K562 (cell line): Measurements from ENCODE around the gene ZNF557. TPM values are rescaled to one million over a fixed set of nuclear protein-coding genes. Genes with fewer than 3 reads are reported as not detected.
A peak's percentile ranks its signal among the peaks of the same experiment; 100 is the strongest.

Experiments
- ATAC-seq: fragments of 200-7000 bp; cut with Tn5 transposase; 3 replicates; pipeline ENCODE4 v1.9.1; 2020; ENCODE audit warnings: moderate library complexity
- Bru-seq: library from RNA; stranded (reverse); fragments of 400-500 nt; gene quantifications from one replicate; lab custom pipeline; 2021; lab: Mats Ljungman, UMichigan
- BruChase-seq, 2 experiments: library from RNA; stranded (reverse); fragments of 400-500 nt; gene quantifications; one replicate each; lab custom pipeline; 2021; lab: Mats Ljungman, UMichigan
- BruUV-seq: library from RNA; stranded (reverse); fragments of 400-500 nt; replicated peaks from 2 replicates; lab custom pipeline; 2021; lab: Mats Ljungman, UMichigan
- CTCF ChIA-PET: fragments of 300-600 bp; formaldehyde crosslinking; extraction: SDS; loops from one replicate; lab custom pipeline; 2021; ENCODE audit warnings: low intra/inter-chr PET ratio; lab: Yijun Ruan, JAX
- POLR2A ChIA-PET: fragments of 300-600, 350-650 bp; sonication (Branson Sonifier 250); formaldehyde crosslinking; extraction: SDS; loops from one replicate; lab custom pipeline; 2021; ENCODE audit warnings: antibody characterized with exemption, inconsistent platforms; lab: Yijun Ruan, JAX
- DNase-seq, 4 experiments: peaks; one replicate each; pipeline versions ENCODE4 v3.0.0 to v3.0.0-alpha.2; 2011 to 2018; ENCODE audit warnings: low spot score in 3 of 4, mixed read lengths in 3 of 4; ENCODE audit errors: extremely low read depth in 1 of 4
- FAIRE-seq: peaks from 2 replicates; lab custom pipeline; 2011; peaks lifted over from hg19 to GRCh38; lab: Jason Lieb, UNC
- H2AFZ ChIP-seq: 2 replicates; pipeline ENCODE4 v1.6.0; 2011; ENCODE audit warnings: low read depth, low read length, control low read depth, inconsistent platforms
- H3K27ac ChIP-seq: fragments of 200-600 bp; 3 replicates; pipeline ENCODE4 v1.8.0; 2011; ENCODE audit warnings: low read depth, mild to moderate bottlenecking, control low read depth, inconsistent platforms, low read length, moderate library complexity, mixed read lengths; ENCODE audit errors: extremely low read depth
- H3K27me3 ChIP-seq, 2 experiments: fragments of 300-600 bp in 1 of 2; 2 replicates in 1 of 2; 3 replicates in 1 of 2; pipeline versions ENCODE4 v1.6.0 to v1.8.0; 2011; ENCODE audit warnings: inconsistent platforms in 2 of 2, low read length in 2 of 2, mild to moderate bottlenecking in 1 of 2, mixed read lengths in 1 of 2, moderate library complexity in 1 of 2; ENCODE audit not compliant: control insufficient read depth in 2 of 2, insufficient read depth in 2 of 2
- H3K36me3 ChIP-seq: fragments of 300-600 bp; 3 replicates; pipeline ENCODE4 v1.8.0; 2011; ENCODE audit warnings: mild to moderate bottlenecking, low read length, inconsistent platforms; ENCODE audit not compliant: control insufficient read depth, insufficient read depth
- H3K4me1 ChIP-seq, 2 experiments: fragments of 200-600 bp in 1 of 2; replicated peaks in 1 of 2; 2 replicates in 1 of 2; 3 replicates in 1 of 2; pipeline versions ENCODE4 v1.5.1 to v1.8.0; 2011; ENCODE audit warnings: inconsistent platforms in 2 of 2, low read length in 2 of 2, mild to moderate bottlenecking in 1 of 2, mixed read lengths in 1 of 2, moderate library complexity in 1 of 2; ENCODE audit not compliant: control insufficient read depth in 2 of 2, insufficient read depth in 2 of 2
- H3K4me2 ChIP-seq: 2 replicates; pipeline ENCODE4 v1.6.1; 2011; ENCODE audit warnings: low read length, control low read depth, inconsistent platforms, mixed read lengths; ENCODE audit not compliant: insufficient read depth
- H3K4me3 ChIP-seq: fragments of 200-600 bp; sonication (generic), shearing (Covaris generic); 2 replicates; pipeline ENCODE4 v1.5.1; 2016; ENCODE audit warnings: control low read depth, inconsistent platforms
- H3K79me2 ChIP-seq: fragments of 200-600 bp; 3 replicates; pipeline ENCODE4 v1.8.0; 2011; ENCODE audit warnings: low read length, inconsistent platforms; ENCODE audit not compliant: control insufficient read depth, insufficient read depth
- H3K9ac ChIP-seq, 2 experiments: 2 replicates each; pipeline versions ENCODE4 v1.6.0 to v1.6.1; 2011; ENCODE audit warnings: low read depth in 2 of 2, low read length in 2 of 2, control low read depth in 1 of 2, inconsistent platforms in 1 of 2, mild to moderate bottlenecking in 1 of 2, mixed read lengths in 1 of 2; ENCODE audit not compliant: insufficient read depth in 1 of 2
- H3K9me1 ChIP-seq: one replicate; pipeline ENCODE4 v1.6.0; 2011; ENCODE audit warnings: inconsistent platforms, mild to moderate bottlenecking, low read length, moderate library complexity; ENCODE audit not compliant: control insufficient read depth, insufficient read depth
- H3K9me3 ChIP-seq: replicated peaks from 2 replicates; pipeline ENCODE4 v1.5.1; 2011; ENCODE audit warnings: low read depth, low read length, inconsistent platforms; ENCODE audit not compliant: control insufficient read depth, insufficient read depth
- H4K20me1 ChIP-seq: replicated peaks from 2 replicates; pipeline ENCODE4 v1.6.1; 2011; ENCODE audit warnings: low read length, inconsistent platforms, mixed read lengths; ENCODE audit not compliant: control insufficient read depth, insufficient read depth
- NBN ChIP-seq: fragments of 450-650 bp; IDR thresholded peaks from 2 replicates; pipeline ENCODE4 v1.6.1; 2016; ENCODE audit warnings: low read depth, mild to moderate bottlenecking
- NR4A1 ChIP-seq, 2 experiments: fragments of 250-450 bp in 1 of 2; fragments of 450-650 bp in 1 of 2; sonication (Bioruptor Pico) in 1 of 2; IDR thresholded peaks; 2 replicates each; pipeline versions ENCODE4 v1.4.0 to v1.6.1; 2016 to 2020; ENCODE audit warnings: mild to moderate bottlenecking in 2 of 2, missing compliant biosample characterization in 1 of 2, missing genetic modification characterization in 1 of 2, moderate library complexity in 1 of 2
- SMAD3 ChIP-seq: fragments of 450-650 bp; formaldehyde crosslinking; conservative IDR thresholded peaks from 2 replicates; pipeline ENCODE4 v1.4.0; 2020; ENCODE audit warnings: mild to moderate bottlenecking
- SMARCE1 ChIP-seq: fragments of 450-650 bp; IDR thresholded peaks from 2 replicates; pipeline ENCODE4 v1.7.1; 2016; ENCODE audit warnings: mild to moderate bottlenecking
- SP2 ChIP-seq: IDR thresholded peaks from 2 replicates; pipeline ENCODE4 v1.6.1; 2011; ENCODE audit warnings: mild to moderate bottlenecking, low read depth, low read length, moderate library complexity; ENCODE audit not compliant: poor library complexity, severe bottlenecking; ENCODE audit errors: extremely low read depth
- ZFP1 ChIP-seq: fragments of 450-650 bp; formaldehyde crosslinking; IDR thresholded peaks from 2 replicates; pipeline ENCODE4 v1.4.0; 2020; ENCODE audit warnings: mild to moderate bottlenecking, mixed read lengths
- ZNF24 ChIP-seq: fragments of 450-650 bp; IDR thresholded peaks from 2 replicates; pipeline ENCODE4 v1.6.1; 2016
- WGBS: fragments of 100-300 bp; shearing (Covaris generic); methylation state at CpG from one replicate; pipeline ENCODE4 v1.1.6; 2016; ENCODE audit warnings: low coverage, mixed read lengths; ENCODE audit not compliant: insufficient coverage; ENCODE audit errors: missing lambda C conversion rate; 5-methylcytosine and 5-hydroxymethylcytosine counted together
- in situ Hi-C: fragments of 300-500 bp; cut with MboI; formaldehyde crosslinking; loops from 4 replicates; pipeline ENCODE4 v1.15.0; 2018; ENCODE audit warnings: inconsistent platforms, mixed read lengths
- intact Hi-C: fragments of 100-400 bp; cut with micrococcal nuclease; formaldehyde crosslinking; loops from 2 replicates; pipeline ENCODE4 v1.14.2; 2022
- long read RNA-seq, 3 experiments: library from polyadenylated mRNA in 2 of 3; library from RNA in 1 of 3; unstranded in 2 of 3; stranded (forward) in 1 of 3; transcript quantifications; one replicate each; pipeline ENCODE4 v2.0.0, GENCODE V29; 2019 to 2022
- polyA minus RNA-seq, 3 experiments: library from RNA; depleted of rRNA, polyadenylated mRNA; stranded (reverse); fragments of >200 nt; gene quantifications; 2 replicates each; pipeline ENCODE4 v1.2.3, GENCODE V29; 2011
- polyA plus RNA-seq, 8 experiments: library from polyadenylated mRNA; depleted of rRNA in 4 of 8; stranded (reverse) in 5 of 8; unstranded in 3 of 8; fragments of >200 nt; fragmentation: Nextera tagmentation in 2 of 8; fragmentation: Illumina TruSeq in 1 of 8; extraction: Ambion mirVana in 2 of 8; extraction: Trizol in 1 of 8; gene quantifications; 2 replicates each; pipeline versions ENCODE4 v1.2.1 to v1.2.3, GENCODE V29; 2011 to 2014; ENCODE audit warnings: inconsistent platforms in 1 of 8, missing spikeins in 1 of 8
- total RNA-seq, 7 experiments: library from RNA; depleted of rRNA in 6 of 7; stranded (reverse); fragments of >200 nt in 6 of 7; fragmentation: Illumina TruSeq in 2 of 7; extraction: Trizol in 2 of 7; gene quantifications; 2 replicates each; pipeline versions ENCODE4 v1.2.1 to v1.2.3, GENCODE V29; 2011 to 2021; ENCODE audit warnings: low replicate concordance in 1 of 7
- TF ChIP-seq, protein P1 (sequence below): fragments of 250-450 bp; sonication (Bioruptor Pico); IDR thresholded peaks from 2 replicates; pipeline ENCODE4 v1.8.0; 2022; ENCODE audit warnings: inconsistent platforms, mild to moderate bottlenecking, moderate library complexity, borderline replicate concordance
- TF ChIP-seq, protein P2 (sequence below): fragments of 450-650 bp; formaldehyde crosslinking; IDR thresholded peaks from 2 replicates; pipeline ENCODE4 v1.4.0; 2022; ENCODE audit warnings: missing genetic modification characterization
- TF ChIP-seq, protein P3 (sequence below): sonication (generic); formaldehyde crosslinking; IDR thresholded peaks from 2 replicates; pipeline ENCODE4 v1.8.0; 2023; ENCODE audit warnings: mild to moderate bottlenecking, missing genetic modification reagents

ZNF557 gene
- 18.2 and 26.5 TPM in 2 replicates for total RNA-seq (2011; cell fraction: chromatin; rRNA removed; ENCODE audit: low replicate concordance)
- 11.3 and 15.8 TPM in 2 replicates for total RNA-seq (2011; cell fraction: nucleolus; rRNA removed)
- total RNA-seq (2011; cell fraction: nucleoplasm; rRNA removed), result 13.1 and 14.7 TPM in 2 replicates
- 5.1 and 5.7 TPM in 2 replicates for total RNA-seq (2014; rRNA removed)
- 5.6 and 7.1 TPM in 2 replicates for total RNA-seq (2014; rRNA removed; fragmentation: Illumina TruSeq; extraction: Trizol)
- 6.6 and 6.7 TPM in 2 replicates for total RNA-seq (2015; rRNA removed; fragmentation: Illumina TruSeq; extraction: Trizol)
- 5.4 TPM in 2 replicates for total RNA-seq (2021)
- polyA plus RNA-seq (2011; rRNA removed), result 3.5 and 4.0 TPM in 2 replicates
- polyA plus RNA-seq (2011; cell fraction: cytosol; rRNA removed), result 1.5 and 1.8 TPM in 2 replicates
- 3.9 and 4.8 TPM in 2 replicates for polyA plus RNA-seq (2011; cell fraction: nucleus; rRNA removed)
- 1.7 and 1.9 TPM in 2 replicates for polyA plus RNA-seq (2012)
- polyA plus RNA-seq (2014; fragmentation: Illumina TruSeq; extraction: Trizol), result 2.6 and 3.0 TPM in 2 replicates
- polyA plus RNA-seq (2014; fragmentation: Nextera tagmentation; extraction: Ambion mirVana), result 1 to 10 TPM; 3.8 to 4.4 TPM
- 2.2 and 2.8 TPM in 2 replicates for polyA plus RNA-seq (2014; rRNA removed)
- 14.2 and 15.5 TPM in 2 replicates for polyA minus RNA-seq (2011; rRNA and poly(A)+ RNA removed)
- polyA minus RNA-seq (2011; cell fraction: cytosol; rRNA and poly(A)+ RNA removed), result 3.4 and 5.3 TPM in 2 replicates
- 7.3 and 10.6 TPM in 2 replicates for polyA minus RNA-seq (2011; cell fraction: nucleus; rRNA and poly(A)+ RNA removed)
- Bru-seq, nascent RNA, result percentile 73 among the genes with signal in this experiment
- percentile 74 among the genes with signal in this experiment for BruChase-seq, experiment 1, labeled RNA remaining after a 2-hour chase
- BruChase-seq, experiment 2, labeled RNA remaining after a 6-hour chase, result percentile 73 among the genes with signal in this experiment
- long read RNA-seq, experiment 1, full-length matches to known transcripts, result 7 of 12 reads
- long read RNA-seq, experiment 1, partial matches to known transcripts, result 2 of 12 reads
- long read RNA-seq, experiment 1, other reads (novel, unspliced or antisense), result 3 of 12 reads
- long read RNA-seq, experiment 2, partial matches to known transcripts, result 0 of 4 reads
- long read RNA-seq, experiment 2, other reads (novel, unspliced or antisense), result 3 of 4 reads
- long read RNA-seq, experiment 3, full-length matches to known transcripts, result 4 of 6 reads
- long read RNA-seq, experiment 3, partial matches to known transcripts, result 0 of 6 reads
- long read RNA-seq, experiment 3, other reads (novel, unspliced or antisense), result 2 of 6 reads

DNA sequence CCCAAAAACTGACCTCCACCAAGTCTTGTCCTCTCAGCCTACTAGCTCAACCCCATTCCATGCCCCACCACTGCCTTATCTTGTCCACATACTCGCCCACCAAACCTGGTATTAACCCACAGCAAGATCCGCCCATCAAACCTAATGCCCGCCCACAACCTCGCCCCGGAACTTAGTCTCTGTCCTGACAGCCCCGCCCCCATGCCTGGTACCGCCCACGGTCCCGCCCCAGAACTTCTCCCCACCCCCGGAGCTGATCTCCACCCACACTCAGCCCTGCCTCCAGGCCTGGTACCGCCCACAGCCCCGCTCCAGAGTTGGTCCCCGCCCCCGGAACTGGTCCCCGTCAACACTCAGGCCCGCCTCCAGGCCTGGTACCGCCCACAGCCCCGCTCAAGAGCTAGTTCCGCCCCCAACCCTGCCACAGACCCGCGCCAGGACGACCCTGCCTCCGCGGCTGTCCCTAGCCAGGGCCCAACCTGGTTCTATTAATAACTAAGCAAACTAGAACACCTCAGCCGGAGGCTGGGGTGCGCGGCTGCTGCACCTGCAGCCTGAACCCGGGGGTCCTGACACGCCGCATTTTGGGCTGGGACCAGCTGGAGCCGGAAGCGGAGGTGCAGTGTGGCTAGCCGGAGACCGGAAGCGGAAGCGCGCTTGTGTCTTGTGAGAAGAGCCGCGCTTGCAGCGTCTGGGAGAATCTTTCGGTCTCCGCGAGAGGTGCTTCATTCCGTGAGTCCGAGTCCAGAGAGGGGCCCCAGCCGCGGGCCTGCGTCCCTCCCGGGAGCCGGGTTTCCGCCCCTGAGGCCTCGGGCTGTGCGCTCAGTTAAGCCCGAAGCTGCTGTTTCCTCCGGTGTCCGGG lies at the start of gene ZNF557:
Gene ZNF557, plus strand, starts transcription at position 662 of the 862 bp plus-strand sequence. CDS start 5,372 bp downstream, outside the sequence.
- Histone ChIP-seq H3K4me1 (peaks cover 3 to 8% of the 10 kb centered on the region in 2 experiments; a peak in 2 of 5 replicates), H3K36me3 (peaks cover 29% of the 10 kb centered on the region), H3K4me3 (peak within 1 kb of the TSS; percentile 98), H3K79me2 (peaks cover 13% of the 10 kb centered on the region), H3K9me3 (no peaks in the 10 kb centered on the region), H3K27ac (peak within 1 kb of the TSS; percentile 92), H3K9ac (peak within 1 kb of the TSS; percentile 88 to 92), H2AFZ (peak within 1 kb of the TSS; percentile 100), H3K27me3 (no peaks in the 10 kb centered on the region), H4K20me1 (no peaks in the 10 kb centered on the region), H3K4me2 (peak within 1 kb of the TSS; percentile 92), H3K9me1 (no peaks in the 10 kb centered on the region)
- DNase-seq (peak; percentile 94 to 98 (median 96)), FAIRE-seq (peak; percentile 86), ATAC-seq (peak; percentile 100)
- in situ Hi-C loops (loop anchor here (5.0 kb wide), 1 partner anchor 42 kb away; no protein-coding TSS in a partner anchor), intact Hi-C loops (no loop called here)
- ChIA-PET POLR2A (interaction anchor here (0.6 to 1.7 kb wide), 4 partner anchors 9 to 452 kb away, joined by 3 to 7 read pairs (median 6); no protein-coding TSS in a partner anchor), CTCF (interaction anchor here (0.6 kb wide), 1 partner anchor 56 kb away, joined by 3 read pairs; no protein-coding TSS in a partner anchor)
- WGBS, result 2% methylated on average over 50 of the region's 56 CpGs
- BruUV-seq, result no TSS peak
- TF ChIP-seq, protein P1, sequence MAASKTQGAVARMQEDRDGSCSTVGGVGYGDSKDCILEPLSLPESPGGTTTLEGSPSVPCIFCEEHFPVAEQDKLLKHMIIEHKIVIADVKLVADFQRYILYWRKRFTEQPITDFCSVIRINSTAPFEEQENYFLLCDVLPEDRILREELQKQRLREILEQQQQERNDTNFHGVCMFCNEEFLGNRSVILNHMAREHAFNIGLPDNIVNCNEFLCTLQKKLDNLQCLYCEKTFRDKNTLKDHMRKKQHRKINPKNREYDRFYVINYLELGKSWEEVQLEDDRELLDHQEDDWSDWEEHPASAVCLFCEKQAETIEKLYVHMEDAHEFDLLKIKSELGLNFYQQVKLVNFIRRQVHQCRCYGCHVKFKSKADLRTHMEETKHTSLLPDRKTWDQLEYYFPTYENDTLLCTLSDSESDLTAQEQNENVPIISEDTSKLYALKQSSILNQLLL (CRISPR knock-in tag), result no peak
- TF ChIP-seq ZNF24, result no peak
- TF ChIP-seq, protein P2, sequence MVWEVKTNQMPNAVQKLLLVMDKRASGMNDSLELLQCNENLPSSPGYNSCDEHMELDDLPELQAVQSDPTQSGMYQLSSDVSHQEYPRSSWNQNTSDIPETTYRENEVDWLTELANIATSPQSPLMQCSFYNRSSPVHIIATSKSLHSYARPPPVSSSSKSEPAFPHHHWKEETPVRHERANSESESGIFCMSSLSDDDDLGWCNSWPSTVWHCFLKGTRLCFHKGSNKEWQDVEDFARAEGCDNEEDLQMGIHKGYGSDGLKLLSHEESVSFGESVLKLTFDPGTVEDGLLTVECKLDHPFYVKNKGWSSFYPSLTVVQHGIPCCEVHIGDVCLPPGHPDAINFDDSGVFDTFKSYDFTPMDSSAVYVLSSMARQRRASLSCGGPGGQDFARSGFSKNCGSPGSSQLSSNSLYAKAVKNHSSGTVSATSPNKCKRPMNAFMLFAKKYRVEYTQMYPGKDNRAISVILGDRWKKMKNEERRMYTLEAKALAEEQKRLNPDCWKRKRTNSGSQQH (CRISPR knock-in tag), result no peak
- no peak for TF ChIP-seq ZFP1 (CRISPR knock-in tag)
- TF ChIP-seq SP2, result no peak
- no peak for TF ChIP-seq SMARCE1
- no peak for TF ChIP-seq SMAD3 (CRISPR knock-in tag)
- TF ChIP-seq NR4A1 (CRISPR knock-in tag; IDR thresholded peaks at IDR 0.05), result no peak
- no peak for TF ChIP-seq NR4A1 (tag; IDR thresholded peaks at IDR 0.05)
- TF ChIP-seq NBN, result 0 out of 2 replicates have a peak, but pooled peaks have one; percentile 46
- TF ChIP-seq, protein P3, sequence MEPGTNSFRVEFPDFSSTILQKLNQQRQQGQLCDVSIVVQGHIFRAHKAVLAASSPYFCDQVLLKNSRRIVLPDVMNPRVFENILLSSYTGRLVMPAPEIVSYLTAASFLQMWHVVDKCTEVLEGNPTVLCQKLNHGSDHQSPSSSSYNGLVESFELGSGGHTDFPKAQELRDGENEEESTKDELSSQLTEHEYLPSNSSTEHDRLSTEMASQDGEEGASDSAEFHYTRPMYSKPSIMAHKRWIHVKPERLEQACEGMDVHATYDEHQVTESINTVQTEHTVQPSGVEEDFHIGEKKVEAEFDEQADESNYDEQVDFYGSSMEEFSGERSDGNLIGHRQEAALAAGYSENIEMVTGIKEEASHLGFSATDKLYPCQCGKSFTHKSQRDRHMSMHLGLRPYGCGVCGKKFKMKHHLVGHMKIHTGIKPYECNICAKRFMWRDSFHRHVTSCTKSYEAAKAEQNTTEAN, result no peak
